ENCODE measurements around the gene CERS2. TPM values are rescaled to one million over a fixed set of nuclear protein-coding genes. Genes with fewer than 3 reads are reported as not detected.

The CERS2 gene
- total and polyA plus RNA-seq, 2 of the 13 experiments (the other 11 are each of a cell fraction or from before 2014, with no cell fraction given) = 269 to 298 TPM

- H2AFZ ChIP-seq (ENCODE audit: low read length) = no peak overlapping the region
- intact Hi-C loops (cut with micrococcal nuclease; ENCODE audit: unreplicated experiment) = loop anchor here (2.0 to 5.0 kb wide), 2 partner anchors 45 to 134 kb away; partner anchors contain the start of genes CDC42SE1 and SEMA6C
- BruUV-seq (replicated peaks) = TSS peak; percentile 51
- H3K4me1 ChIP-seq (ENCODE audit: insufficient read depth, low read length) = peaks cover 61% of the 10 kb centered on the region
- ChIA-PET CTCF (ENCODE audit: low intra/inter-chr PET ratio, low total read pairs) (interaction anchor here (0.8 to 1.3 kb wide), 2 partner anchors 11 to 34 kb away, joined by 3 to 6 read pairs; no protein-coding TSS in a partner anchor), POLR2A (interaction anchor here (0.6 to 4.0 kb wide), 16 partner anchors 10 to 434 kb away, joined by 3 to 21 read pairs (median 4); partner anchors contain the start of genes ANXA9, C1orf56, CDC42SE1 and CERS2)
- H3K27ac ChIP-seq (ENCODE audit: extremely low read length, insufficient read depth, low read length) = peak overlapping the region; percentile 99
- no peaks in the 10 kb centered on the region for H3K9me3 ChIP-seq (ENCODE audit: low read length)
- FAIRE-seq = no peak
- peak; percentile 68 for DNase-seq (ENCODE audit: low spot score)
- no peaks in the 10 kb centered on the region for H4K20me1 ChIP-seq (ENCODE audit: insufficient read depth, low read length)
- peak overlapping the region; percentile 18 to 44 (median 39); a peak in 4 of 6 replicates for H3K4me3 ChIP-seq (replicated peaks in 1 of 3; ENCODE audit: insufficient read depth in 1 of 3, low read depth in 2 of 3, low read length in 3 of 3)
- WGBS (ENCODE audit: low lambda C conversion rate) = 0% methylated on average over 2 of the region's 2 CpGs
- peaks cover 18% of the 10 kb centered on the region for H3K79me2 ChIP-seq (ENCODE audit: insufficient read depth, low read length)
- no peaks in the 10 kb centered on the region; a peak in 1 of 5 replicates for H3K27me3 ChIP-seq (ENCODE audit: control insufficient read depth in 1 of 2, insufficient read depth in 2 of 2, low read length in 2 of 2)
- peak; percentile 58 for ATAC-seq
- in situ Hi-C loops (cut with HindIII; ENCODE audit: extremely low pct_ligation_motif_present, low pct_unique_long_range_greater_than_20kb) = no loop called here
- H3K4me2 ChIP-seq (ENCODE audit: low read depth, low read length) = peak overlapping the region; percentile 80
- H3K36me3 ChIP-seq (replicated peaks in 1 of 2; ENCODE audit: control insufficient read depth in 1 of 2, insufficient read depth in 2 of 2, low read length in 2 of 2) = no peaks in the 10 kb centered on the region; a peak in 1 of 5 replicates
- peak overlapping the region; percentile 78 for H3K9ac ChIP-seq (ENCODE audit: insufficient read depth, low read depth, low read length)
- TF ChIP-seq CTCF (CRISPR knock-in tag; IDR thresholded peaks at IDR 0.05) (no peak), ZNF7 (CRISPR knock-in tag; IDR thresholded peaks at IDR 0.05) (no peak), NFKBIZ (CRISPR knock-in tag; IDR thresholded peaks at IDR 0.05) (no peak), CEBPB (IDR thresholded peaks at IDR 0.05; ENCODE audit: borderline replicate concordance, low read depth, low read length) (peak; percentile 72; the same call in 1 of the 2 replicates), PBX2 (CRISPR knock-in tag; IDR thresholded peaks at IDR 0.05) (no peak), STAG1 (CRISPR knock-in tag; IDR thresholded peaks at IDR 0.05) (0 out of 2 replicates have a peak, but pooled peaks have one; percentile 4), HMGXB4 (CRISPR knock-in tag; IDR thresholded peaks at IDR 0.05; ENCODE audit: borderline replicate concordance in 1 of 2, low read depth in 1 of 2) (0 out of 4 replicates have a peak, but pooled peaks of 1 of the 2 experiments have one; percentile 3), ISX (CRISPR knock-in tag; conservative IDR thresholded peaks at IDR 0.05) (no peak), ZC3H4 (CRISPR knock-in tag; IDR thresholded peaks at IDR 0.05; ENCODE audit: borderline replicate concordance) (no peak), PAXIP1 (CRISPR knock-in tag; conservative IDR thresholded peaks at IDR 0.05) (no peak), NFIC (IDR thresholded peaks at IDR 0.05; ENCODE audit: low read length) (no peak), ZFP82 (CRISPR knock-in tag; IDR thresholded peaks at IDR 0.05; ENCODE audit: borderline replicate concordance) (no peak), FOXC1 (CRISPR knock-in tag; IDR thresholded peaks at IDR 0.05; ENCODE audit: borderline replicate concordance) (no peak), PLSCR1 (CRISPR knock-in tag; IDR thresholded peaks at IDR 0.05; ENCODE audit: borderline replicate concordance) (no peak), ZBTB7A (CRISPR knock-in tag; IDR thresholded peaks at IDR 0.05) (no peak)
These were observed 38.9 kb upstream of the CERS2 start for GRCh38 chr1:151013518-151013917.
